Kidney (tissue), 14 donors: Measurements from ENCODE around the gene PDE3B. TPM values are rescaled to one million over a fixed set of nuclear protein-coding genes. Genes with fewer than 3 reads are reported as not detected.

Experiments
- DNase-seq, 5 donors: peaks; one replicate each; pipeline ENCODE4 v3.0.0-alpha.2; 2013 to 2020
- FAIRE-seq: peaks from 2 replicates; lab custom pipeline; 2012; peaks lifted over from hg19 to GRCh38; lab: Jason Lieb, UNC
- H3K27ac ChIP-seq, 2 donors: one replicate each; pipeline ENCODE4 v1.7.0; 2013; ENCODE audit warnings: low read depth in 2 of 2, low read length in 2 of 2, inconsistent platforms in 1 of 2
- H3K27me3 ChIP-seq: one replicate; pipeline ENCODE4 v1.7.1; 2013; ENCODE audit warnings: low read length, inconsistent platforms; ENCODE audit not compliant: control insufficient read depth, insufficient read depth
- H3K36me3 ChIP-seq, 3 donors: one replicate each; pipeline versions ENCODE4 v1.7.0 to v1.7.1; 2013; ENCODE audit warnings: low read length in 3 of 3, control low read depth in 1 of 3, inconsistent platforms in 1 of 3; ENCODE audit not compliant: insufficient read depth in 3 of 3, control insufficient read depth in 2 of 3
- H3K4me1 ChIP-seq, 3 donors: one replicate each; pipeline versions ENCODE4 v1.7.0 to v1.7.1; 2013; ENCODE audit warnings: low read length in 3 of 3, inconsistent platforms in 1 of 3, low read depth in 1 of 3; ENCODE audit not compliant: control insufficient read depth in 2 of 3, insufficient read depth in 2 of 3
- H3K4me3 ChIP-seq, 3 donors: one replicate each; pipeline versions ENCODE4 v1.7.0 to v1.8.1; 2013; ENCODE audit warnings: low read length in 3 of 3, control low read depth in 1 of 3, inconsistent platforms in 1 of 3
- H3K9ac ChIP-seq, 3 donors: one replicate each; pipeline versions ENCODE4 v1.7.0 to v1.7.1; 2013; ENCODE audit warnings: low read length in 3 of 3, control low read depth in 1 of 3, inconsistent platforms in 1 of 3
- H3K9me3 ChIP-seq, 3 donors: one replicate each; pipeline versions ENCODE4 v1.7.0 to v1.7.1; 2013; ENCODE audit warnings: low read length in 3 of 3, control low read depth in 1 of 3, inconsistent platforms in 1 of 3; ENCODE audit not compliant: control insufficient read depth in 2 of 3, insufficient read depth in 1 of 3
- intact Hi-C: fragments of 100-400 bp; cut with DNase I; formaldehyde crosslinking; loops from one replicate; pipeline ENCODE4 v1.11.1; 2022
- polyA plus RNA-seq: library from polyadenylated mRNA; stranded (reverse); fragments of 350-450 nt; fragmentation: Illumina TruSeq; extraction: RNeasy Lipid Tissue Mini Kit (QIAGEN cat#74804); gene quantifications from one replicate; pipeline ENCODE4 v1.2.3, GENCODE V29; 2014; ENCODE audit warnings: low read depth, low replicate concordance; ENCODE audit not compliant: insufficient read depth
- total RNA-seq: library from RNA; stranded (reverse); fragmentation: NEBNext Ultra II Directional; extraction: Animal tissue kit (Norgen Biotek cat#: 25700); gene quantifications from one replicate; pipeline ENCODE4 v1.2.1, GENCODE V29; 2021
- TF ChIP-seq, protein P1 (sequence below): IDR thresholded peaks from 3 replicates; pipeline ENCODE4 v1.5.1; 2012; ENCODE audit warnings: mild to moderate bottlenecking, moderate library complexity, borderline replicate concordance; ENCODE audit not compliant: insufficient read depth; ENCODE audit errors: extremely low read depth
- donor health status: control.
- donor health status: control.
- donor health status: control.
- donor health status: control.
- donor health status: control.
- donor health status: DM: yes; HTN: yes; CAD: no.
- donor health status: Normal renal cell carcinoma (clear cell type).

Gene PDE3B
- total and polyA plus RNA-seq, 2 donors from 2014 or later = 0.99 to 7.4 TPM

DNA sequence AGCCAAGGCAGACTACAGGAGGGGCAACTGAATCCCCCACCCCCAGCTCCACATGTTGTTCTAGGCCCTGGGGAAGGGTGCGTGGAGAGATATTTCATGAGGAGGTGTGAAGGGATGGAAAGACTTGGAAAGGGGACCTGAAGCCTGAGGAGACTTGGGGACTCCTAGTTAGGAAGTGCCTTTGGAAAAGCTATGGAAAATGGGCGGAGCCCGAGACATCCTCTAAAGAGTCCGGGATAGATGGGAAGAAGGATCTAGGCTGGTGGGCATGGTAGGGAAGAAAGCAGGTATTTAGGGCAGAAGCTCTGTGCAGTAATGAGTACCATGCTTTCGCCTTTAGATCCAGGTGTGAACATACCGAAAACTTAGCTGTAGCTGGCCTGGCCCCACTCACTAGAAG is 263.4 kb downstream of the PDE3B start:
- Histone ChIP-seq H3K9ac (no peak overlapping the region), H3K36me3 (no peaks in the 10 kb centered on the region), H3K9me3 (no peaks in the 10 kb centered on the region), H3K27me3 (no peaks in the 10 kb centered on the region), H3K4me3 (no peak overlapping the region), H3K27ac (no peak overlapping the region), H3K4me1 (peaks cover 0 to 4% (median 0%) of the 10 kb centered on the region in 3 donors)
- intact Hi-C loops = loop anchor here (10.0 kb wide), 1 partner anchor 168 kb away; the partner anchor contains the start of gene CALCB
- FAIRE-seq (no peak), DNase-seq (no peak)
- TF ChIP-seq, protein P1, sequence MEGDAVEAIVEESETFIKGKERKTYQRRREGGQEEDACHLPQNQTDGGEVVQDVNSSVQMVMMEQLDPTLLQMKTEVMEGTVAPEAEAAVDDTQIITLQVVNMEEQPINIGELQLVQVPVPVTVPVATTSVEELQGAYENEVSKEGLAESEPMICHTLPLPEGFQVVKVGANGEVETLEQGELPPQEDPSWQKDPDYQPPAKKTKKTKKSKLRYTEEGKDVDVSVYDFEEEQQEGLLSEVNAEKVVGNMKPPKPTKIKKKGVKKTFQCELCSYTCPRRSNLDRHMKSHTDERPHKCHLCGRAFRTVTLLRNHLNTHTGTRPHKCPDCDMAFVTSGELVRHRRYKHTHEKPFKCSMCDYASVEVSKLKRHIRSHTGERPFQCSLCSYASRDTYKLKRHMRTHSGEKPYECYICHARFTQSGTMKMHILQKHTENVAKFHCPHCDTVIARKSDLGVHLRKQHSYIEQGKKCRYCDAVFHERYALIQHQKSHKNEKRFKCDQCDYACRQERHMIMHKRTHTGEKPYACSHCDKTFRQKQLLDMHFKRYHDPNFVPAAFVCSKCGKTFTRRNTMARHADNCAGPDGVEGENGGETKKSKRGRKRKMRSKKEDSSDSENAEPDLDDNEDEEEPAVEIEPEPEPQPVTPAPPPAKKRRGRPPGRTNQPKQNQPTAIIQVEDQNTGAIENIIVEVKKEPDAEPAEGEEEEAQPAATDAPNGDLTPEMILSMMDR = no peak

- Histone ChIP-seq H3K4me1 (peaks cover 0 to 4% (median 0%) of the 10 kb centered on the region in 3 donors), H3K4me3 (no peak overlapping the region), H3K27ac (no peak overlapping the region), H3K9me3 (no peaks in the 10 kb centered on the region), H3K27me3 (no peaks in the 10 kb centered on the region), H3K9ac (no peak overlapping the region), H3K36me3 (no peaks in the 10 kb centered on the region)
- FAIRE-seq (no peak), DNase-seq (peak; percentile 53 to 87 (median 67))
- TF ChIP-seq, protein P1 = peak; percentile 66
- intact Hi-C loops = loop anchor here (10.0 kb wide), 1 partner anchor 167 kb away; the partner anchor contains the start of gene CALCB
Observed at GRCh38 chr11:14907411-14908213, 264.0 kb downstream of the PDE3B start.

- no peak overlapping the region for H3K9ac ChIP-seq
- FAIRE-seq = no peak
- no peaks in the 10 kb centered on the region for H3K9me3 ChIP-seq
- no peak overlapping the region for H3K4me3 ChIP-seq
- TF ChIP-seq, protein P1 = peak; percentile 64
- H3K27ac ChIP-seq = no peak overlapping the region
- no peaks in the 10 kb centered on the region for H3K27me3 ChIP-seq
- H3K36me3 ChIP-seq = no peaks in the 10 kb centered on the region
- intact Hi-C loops = loop anchor here (10.0 kb wide), 1 partner anchor 166 kb away; the partner anchor contains the start of gene CALCB
- DNase-seq = peak in 3 of 5 donors; percentile 45 to 73 (median 71)
- peaks cover 0 to 4% (median 0%) of the 10 kb centered on the region in 3 donors for H3K4me1 ChIP-seq
Observed at GRCh38 chr11:14908214-14908880, 264.7 kb downstream of the PDE3B start.
